ENCODE data around the gene PCP2. TPM values are rescaled to one million over a fixed set of nuclear protein-coding genes. Genes with fewer than 3 reads are reported as not detected.

Gene PCP2
- total and polyA plus RNA-seq, 9 donors: 0.38 to 0.50 (median 0.40) TPM; not detected in 6

- Histone ChIP-seq H3K4me1 (ENCODE audit: insufficient read depth) (no peaks in the 10 kb centered on the region), H3K27ac (no peak overlapping the region), H3K9me3 (no peaks in the 10 kb centered on the region), H3K4me3 (no peak overlapping the region), H3K27me3 (no peaks in the 10 kb centered on the region), H3K36me3 (no peaks in the 10 kb centered on the region)
- intact Hi-C loops (cut with DNase I): no loop called here
- no peak for DNase-seq
- 76 to 86% (median 78%) methylated on average over 27 to 31 of the region's 31 CpGs for WGBS, 3 donors
- TF ChIP-seq EP300 (IDR thresholded peaks at IDR 0.05): no peak
- no peak for TF ChIP-seq POLR2A (IDR thresholded peaks at IDR 0.05)
- no peak for TF ChIP-seq CTCF (IDR thresholded peaks at IDR 0.05)
Measured at GRCh38 chr19:7610491-7611240, 22.9 kb downstream of the PCP2 start.

- no peak for DNase-seq
- H3K36me3 ChIP-seq: no peaks in the 10 kb centered on the region
- 79 to 86% (median 81%) methylated on average over 21 to 25 of the region's 25 CpGs for WGBS, 3 donors
- no peaks in the 10 kb centered on the region for H3K27me3 ChIP-seq
- H3K27ac ChIP-seq: no peak overlapping the region
- TF ChIP-seq CTCF (IDR thresholded peaks at IDR 0.05) (no peak), POLR2A (IDR thresholded peaks at IDR 0.05) (no peak), EP300 (IDR thresholded peaks at IDR 0.05) (no peak)
- no peaks in the 10 kb centered on the region for H3K9me3 ChIP-seq
- intact Hi-C loops (cut with DNase I): no loop called here
- no peaks in the 10 kb centered on the region for H3K4me1 ChIP-seq (ENCODE audit: insufficient read depth)
- no peak overlapping the region for H3K4me3 ChIP-seq
Measured at GRCh38 chr19:7607874-7608560, 25.5 kb downstream of the PCP2 start.

GRCh38 chr19:7607212-7607873 is 26.2 kb downstream of the PCP2 start:
- intact Hi-C loops (cut with DNase I): no loop called here
- Histone ChIP-seq H3K36me3 (no peaks in the 10 kb centered on the region), H3K4me3 (no peak overlapping the region), H3K27ac (no peak overlapping the region), H3K27me3 (no peaks in the 10 kb centered on the region), H3K9me3 (no peaks in the 10 kb centered on the region), H3K4me1 (ENCODE audit: insufficient read depth) (peaks cover 3% of the 10 kb centered on the region)
- 65 to 69% (median 66%) methylated on average over 8 to 10 of the region's 10 CpGs for WGBS, 3 donors
- no peak for DNase-seq
- TF ChIP-seq CTCF (IDR thresholded peaks at IDR 0.05) (no peak), POLR2A (IDR thresholded peaks at IDR 0.05) (no peak), EP300 (IDR thresholded peaks at IDR 0.05) (no peak)

GRCh38 chr19:7606289-7606688 is 27.2 kb downstream of the PCP2 start:
- TF ChIP-seq CTCF (IDR thresholded peaks at IDR 0.05): no peak
- H3K27me3 ChIP-seq: no peaks in the 10 kb centered on the region
- H3K9me3 ChIP-seq: no peaks in the 10 kb centered on the region
- no peak for DNase-seq
- H3K4me1 ChIP-seq (ENCODE audit: insufficient read depth): peaks cover 5% of the 10 kb centered on the region
- H3K36me3 ChIP-seq: no peaks in the 10 kb centered on the region
- H3K4me3 ChIP-seq: no peak overlapping the region
- 75 to 82% (median 80%) methylated on average over 13 to 17 of the region's 17 CpGs for WGBS, 3 donors
- intact Hi-C loops (cut with DNase I): no loop called here
- no peak overlapping the region for H3K27ac ChIP-seq
